Smooth muscle cell (in vitro differentiated cells): Measurements from ENCODE around the gene SH2D6. TPM values are rescaled to one million over a fixed set of nuclear protein-coding genes. Genes with fewer than 3 reads are reported as not detected.

Experiments used
- DNase-seq: peaks from one replicate; lab custom pipeline; 2025; ENCODE audit not compliant: unreplicated experiment; lab: John Stamatoyannopoulos, UW
- H2AFZ ChIP-seq: fragments of 200-600 bp; sonication (generic); 2 replicates; pipeline ENCODE4 v1.6.0; 2016; ENCODE audit warnings: antibody characterized with exemption, low read depth, mild to moderate bottlenecking
- H3F3A ChIP-seq: fragments of 200-600 bp; sonication (generic); 2 replicates; pipeline ENCODE4 v1.6.0; 2017; ENCODE audit warnings: antibody characterized with exemption, low read depth
- H3K27ac ChIP-seq: fragments of 200-600 bp; sonication (generic); 2 replicates; pipeline ENCODE4 v1.5.1; 2016; ENCODE audit warnings: low read depth, mild to moderate bottlenecking
- H3K27me3 ChIP-seq: fragments of 200-600 bp; sonication (generic); 2 replicates; pipeline ENCODE4 v1.6.1; 2016; ENCODE audit warnings: low read depth, mild to moderate bottlenecking
- H3K36me3 ChIP-seq: fragments of 200-600 bp; sonication (generic); 2 replicates; pipeline ENCODE4 v1.5.1; 2016; ENCODE audit warnings: low read depth
- H3K4me1 ChIP-seq: fragments of 200-600 bp; sonication (generic); 2 replicates; pipeline ENCODE4 v1.5.1; 2016; ENCODE audit warnings: low read depth
- H3K4me2 ChIP-seq: fragments of 200-600 bp; sonication (generic); 2 replicates; pipeline ENCODE4 v1.6.0; 2016; ENCODE audit warnings: mild to moderate bottlenecking
- H3K4me3 ChIP-seq: fragments of 200-600 bp; sonication (generic); 2 replicates; pipeline ENCODE4 v1.5.1; 2016; ENCODE audit warnings: mild to moderate bottlenecking
- H3K79me2 ChIP-seq: fragments of 200-600 bp; sonication (generic); 2 replicates; pipeline ENCODE4 v1.6.0; 2016; ENCODE audit warnings: low read depth, mild to moderate bottlenecking
- H3K9ac ChIP-seq: fragments of 200-600 bp; sonication (generic); 2 replicates; pipeline ENCODE4 v1.6.0; 2016; ENCODE audit warnings: low read depth
- H3K9me3 ChIP-seq: fragments of 200-600 bp; sonication (generic); replicated peaks from 2 replicates; pipeline ENCODE4 v1.5.1; 2016; ENCODE audit warnings: low read depth
- H4K20me1 ChIP-seq: fragments of 200-600 bp; sonication (generic); 2 replicates; pipeline ENCODE4 v1.6.0; 2016; ENCODE audit warnings: low read depth
- WGBS: methylation state at CpG from one replicate; pipeline ENCODE4 v1.1.7; 2016; ENCODE audit warnings: low lambda C conversion rate; 5-methylcytosine and 5-hydroxymethylcytosine counted together
- polyA plus RNA-seq: library from polyadenylated mRNA; unstranded; fragments of >200 nt; fragmentation: Nextera tagmentation; extraction: Ambion mirVana; gene quantifications from 2 replicates; pipeline ENCODE4 v1.2.1, GENCODE V29; 2016
- total RNA-seq: library from RNA; depleted of rRNA; stranded (reverse); fragments of >200 nt; gene quantifications from 2 replicates; pipeline ENCODE4 v1.2.3, GENCODE V29; 2014
- TF ChIP-seq, protein P1 (sequence below): fragments of 200-600 bp; sonication (generic); IDR thresholded peaks from 2 replicates; pipeline ENCODE4 v1.5.1; 2017; ENCODE audit warnings: borderline replicate concordance, mild to moderate bottlenecking, antibody characterized with exemption; ENCODE audit not compliant: insufficient read depth, poor library complexity, severe bottlenecking

SH2D6 gene
- total and polyA plus RNA-seq, 2 experiments from 2014 or later = not detected

GRCh38 chr2:85393836-85394235 lies 24.7 kb upstream of the SH2D6 start:
- Histone ChIP-seq H3K4me2 (no peak overlapping the region), H3K79me2 (no peaks in the 10 kb centered on the region), H3K4me1 (no peaks in the 10 kb centered on the region), H3K36me3 (no peaks in the 10 kb centered on the region), H3K9ac (no peak overlapping the region), H3K27ac (no peak overlapping the region), H4K20me1 (no peaks in the 10 kb centered on the region), H2AFZ (no peak overlapping the region), H3K4me3 (no peak overlapping the region), H3K9me3 (no peaks in the 10 kb centered on the region), H3K27me3 (no peaks in the 10 kb centered on the region), H3F3A (no peaks in the 10 kb centered on the region)
- TF ChIP-seq, protein P1, sequence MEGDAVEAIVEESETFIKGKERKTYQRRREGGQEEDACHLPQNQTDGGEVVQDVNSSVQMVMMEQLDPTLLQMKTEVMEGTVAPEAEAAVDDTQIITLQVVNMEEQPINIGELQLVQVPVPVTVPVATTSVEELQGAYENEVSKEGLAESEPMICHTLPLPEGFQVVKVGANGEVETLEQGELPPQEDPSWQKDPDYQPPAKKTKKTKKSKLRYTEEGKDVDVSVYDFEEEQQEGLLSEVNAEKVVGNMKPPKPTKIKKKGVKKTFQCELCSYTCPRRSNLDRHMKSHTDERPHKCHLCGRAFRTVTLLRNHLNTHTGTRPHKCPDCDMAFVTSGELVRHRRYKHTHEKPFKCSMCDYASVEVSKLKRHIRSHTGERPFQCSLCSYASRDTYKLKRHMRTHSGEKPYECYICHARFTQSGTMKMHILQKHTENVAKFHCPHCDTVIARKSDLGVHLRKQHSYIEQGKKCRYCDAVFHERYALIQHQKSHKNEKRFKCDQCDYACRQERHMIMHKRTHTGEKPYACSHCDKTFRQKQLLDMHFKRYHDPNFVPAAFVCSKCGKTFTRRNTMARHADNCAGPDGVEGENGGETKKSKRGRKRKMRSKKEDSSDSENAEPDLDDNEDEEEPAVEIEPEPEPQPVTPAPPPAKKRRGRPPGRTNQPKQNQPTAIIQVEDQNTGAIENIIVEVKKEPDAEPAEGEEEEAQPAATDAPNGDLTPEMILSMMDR = no peak
- no peak for DNase-seq
- WGBS = 99% methylated on average over 3 of the region's 4 CpGs

DNA sequence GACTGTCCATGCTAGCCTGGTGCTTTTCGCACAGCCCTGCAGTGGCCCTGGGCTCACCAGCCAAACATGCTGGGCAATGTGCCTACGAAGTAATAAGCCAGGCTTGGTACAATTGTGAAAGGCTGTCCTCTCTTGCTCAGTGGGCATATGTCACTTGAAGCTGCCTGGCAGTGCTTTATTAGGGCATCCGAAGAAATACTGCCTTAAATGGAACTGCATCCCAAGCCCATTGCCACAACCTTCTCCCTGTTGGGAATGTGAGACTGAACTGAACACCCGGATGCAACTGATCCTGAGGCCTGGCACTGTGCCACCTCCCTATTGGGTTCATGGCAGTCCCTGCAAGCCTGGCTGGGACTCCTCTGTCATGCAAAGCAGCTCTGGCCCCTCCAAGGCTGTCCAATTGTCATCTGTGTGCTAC lies 24.2 kb upstream of the SH2D6 start:
- Histone ChIP-seq H2AFZ (no peak overlapping the region), H3K9me3 (no peaks in the 10 kb centered on the region), H3K79me2 (no peaks in the 10 kb centered on the region), H3K27me3 (no peaks in the 10 kb centered on the region), H3F3A (no peaks in the 10 kb centered on the region), H3K4me3 (no peak overlapping the region), H3K4me1 (no peaks in the 10 kb centered on the region), H3K27ac (no peak overlapping the region), H3K36me3 (no peaks in the 10 kb centered on the region), H3K9ac (no peak overlapping the region), H4K20me1 (no peaks in the 10 kb centered on the region), H3K4me2 (no peak overlapping the region)
- 96% methylated on average over 4 of the region's 4 CpGs for WGBS
- TF ChIP-seq, protein P1 = no peak
- DNase-seq = no peak

- Histone ChIP-seq H3K9ac (no peak overlapping the region), H2AFZ (no peak overlapping the region), H3K4me3 (no peak overlapping the region), H4K20me1 (no peaks in the 10 kb centered on the region), H3F3A (no peaks in the 10 kb centered on the region), H3K4me1 (no peaks in the 10 kb centered on the region), H3K27ac (no peak overlapping the region), H3K36me3 (no peaks in the 10 kb centered on the region), H3K27me3 (no peaks in the 10 kb centered on the region), H3K79me2 (no peaks in the 10 kb centered on the region), H3K4me2 (no peak overlapping the region), H3K9me3 (no peaks in the 10 kb centered on the region)
- WGBS = 89% methylated on average over 6 of the region's 6 CpGs
- TF ChIP-seq, protein P1 = no peak
- DNase-seq = no peak
Measured at GRCh38 chr2:85394976-85395375, 23.5 kb upstream of the SH2D6 start.

DNA sequence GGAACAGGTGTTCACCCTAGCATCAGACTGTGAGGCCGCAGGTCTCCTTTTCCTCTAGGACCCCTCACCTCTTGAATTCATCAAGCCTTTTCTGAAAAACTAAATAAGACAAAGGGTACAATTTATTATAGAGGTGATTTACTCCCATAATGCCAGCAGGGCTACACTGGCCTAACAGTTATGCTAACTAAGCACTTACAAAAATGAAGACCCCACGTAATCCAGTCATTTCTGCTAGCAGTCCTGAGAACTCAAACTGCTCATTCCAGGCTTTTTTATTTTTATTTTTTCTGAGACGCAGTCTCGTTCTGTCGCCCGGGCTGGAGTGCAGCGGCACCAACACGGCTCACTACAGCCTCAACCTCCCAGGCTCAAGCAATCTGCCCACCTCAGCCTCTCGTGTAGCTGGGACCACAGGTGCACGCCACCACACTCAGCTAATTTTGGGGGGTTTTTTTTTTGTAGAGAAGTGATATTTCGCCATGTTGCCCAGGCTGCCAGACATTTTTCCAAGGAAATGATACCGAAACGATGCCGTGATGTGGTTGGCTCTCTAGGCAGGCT lies 22.5 kb upstream of the SH2D6 start:
- TF ChIP-seq, protein P1 = no peak
- Histone ChIP-seq H3K9me3 (no peaks in the 10 kb centered on the region), H3K4me2 (no peak overlapping the region), H3K27ac (no peak overlapping the region), H3K4me1 (no peaks in the 10 kb centered on the region), H4K20me1 (no peaks in the 10 kb centered on the region), H3K79me2 (no peaks in the 10 kb centered on the region), H3F3A (no peaks in the 10 kb centered on the region), H2AFZ (no peak overlapping the region), H3K36me3 (no peaks in the 10 kb centered on the region), H3K4me3 (no peak overlapping the region), H3K27me3 (no peaks in the 10 kb centered on the region), H3K9ac (no peak overlapping the region)
- DNase-seq = no peak
- WGBS = 98% methylated on average over 14 of the region's 14 CpGs
